HG03520 (cell line): ENCODE data around the gene PEX14.
A peak's percentile ranks its signal among the peaks of the same experiment; 100 is the strongest.
"Not testable (repeated sequence)": the region's sequence is repeated elsewhere in the genome, so short reads cannot be mapped to it uniquely, and the experiment has no call there.

Source experiments
- ATAC-seq: cut with Tn5 transposase; IDR thresholded peaks from one replicate; pipeline ENCODE4 v1.9.1; 2021; ENCODE audit warnings: mild to moderate bottlenecking, moderate library complexity; ENCODE audit not compliant: unreplicated experiment

Gene PEX14, protein sequence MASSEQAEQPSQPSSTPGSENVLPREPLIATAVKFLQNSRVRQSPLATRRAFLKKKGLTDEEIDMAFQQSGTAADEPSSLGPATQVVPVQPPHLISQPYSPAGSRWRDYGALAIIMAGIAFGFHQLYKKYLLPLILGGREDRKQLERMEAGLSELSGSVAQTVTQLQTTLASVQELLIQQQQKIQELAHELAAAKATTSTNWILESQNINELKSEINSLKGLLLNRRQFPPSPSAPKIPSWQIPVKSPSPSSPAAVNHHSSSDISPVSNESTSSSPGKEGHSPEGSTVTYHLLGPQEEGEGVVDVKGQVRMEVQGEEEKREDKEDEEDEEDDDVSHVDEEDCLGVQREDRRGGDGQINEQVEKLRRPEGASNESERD

DNA sequence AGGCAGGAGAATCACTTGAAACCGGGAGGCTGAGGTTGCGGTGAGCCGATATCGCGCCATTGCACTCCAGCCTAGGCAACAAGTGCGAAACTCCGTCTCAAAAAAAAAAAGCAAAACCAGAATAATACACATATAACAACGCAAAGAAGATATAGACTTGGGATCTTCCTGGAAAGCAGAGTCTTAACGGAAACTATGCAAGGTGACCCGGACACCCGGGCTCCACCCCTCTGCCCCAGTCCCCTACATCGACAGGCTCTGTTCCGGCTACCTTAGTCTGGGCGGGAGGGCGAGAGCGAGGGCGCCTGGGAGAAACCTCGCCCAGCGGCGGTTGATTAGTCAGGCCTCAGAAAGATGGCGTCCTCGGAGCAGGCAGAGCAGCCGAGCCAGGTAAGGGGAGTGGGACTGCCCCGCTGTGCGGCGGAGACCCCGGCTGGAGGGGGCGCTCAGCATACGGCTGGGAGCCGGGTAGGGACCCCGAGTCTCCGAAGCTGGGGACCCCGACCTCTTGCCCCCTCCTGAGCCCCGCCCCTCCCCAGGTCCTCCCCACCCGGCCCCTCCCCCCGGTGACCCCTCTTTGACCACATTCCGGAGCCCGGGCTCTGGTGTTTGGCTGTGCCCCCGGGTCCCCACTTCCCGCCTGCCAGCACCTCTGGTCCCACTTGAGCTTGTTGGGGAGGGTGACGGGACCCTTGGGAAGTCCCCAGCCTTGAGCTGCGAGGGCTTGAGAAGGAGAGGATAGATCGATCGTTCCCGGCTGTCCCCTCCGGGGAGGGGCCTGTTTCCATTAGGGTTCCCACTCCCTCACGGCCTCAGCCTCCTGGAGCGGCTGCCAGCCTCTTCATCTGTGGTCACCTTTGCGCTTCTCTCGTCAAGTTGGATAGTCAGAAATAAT is at the start of gene PEX14:
TSS of gene PEX14 (plus strand) at position 338 of the 895 bp plus-strand sequence. CDS start at position 355, 17 bp downstream.
- no peak for ATAC-seq

DNA sequence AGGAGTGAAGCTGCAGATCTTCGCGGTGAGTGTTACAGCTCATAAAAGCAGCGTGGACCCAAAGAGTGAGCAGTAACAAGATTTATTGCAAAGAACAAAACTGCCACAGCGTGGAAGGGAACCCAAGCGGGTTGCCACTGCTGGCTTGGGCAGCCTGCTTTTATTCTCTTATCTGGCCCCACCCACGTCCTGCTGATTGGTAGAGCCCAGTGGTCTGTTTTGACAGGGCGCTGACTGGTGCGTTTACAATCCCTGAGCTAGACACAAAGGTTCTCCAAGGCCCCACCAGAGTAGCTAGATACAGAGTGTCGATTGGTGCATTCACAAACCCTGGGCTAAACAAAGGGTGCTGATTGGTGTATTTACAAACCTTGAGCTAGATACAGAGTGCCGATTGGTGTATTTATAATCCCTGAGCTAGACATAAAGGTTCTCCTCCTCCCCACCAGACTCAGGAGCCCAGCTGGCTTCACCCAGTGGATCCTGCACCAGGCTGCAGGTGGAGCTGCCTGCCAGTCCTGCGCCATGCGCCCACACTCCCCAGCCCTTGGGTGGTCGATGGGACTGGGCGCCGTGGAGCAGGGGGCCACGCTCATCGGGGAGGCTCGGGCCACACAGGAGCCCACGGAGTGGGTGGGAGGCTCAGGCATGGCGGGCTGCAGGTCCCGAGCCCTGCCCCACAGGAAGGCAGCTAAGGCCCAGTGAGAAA is 48.8 kb upstream of the PEX14 start:
- not testable (repeated sequence) for ATAC-seq

DNA sequence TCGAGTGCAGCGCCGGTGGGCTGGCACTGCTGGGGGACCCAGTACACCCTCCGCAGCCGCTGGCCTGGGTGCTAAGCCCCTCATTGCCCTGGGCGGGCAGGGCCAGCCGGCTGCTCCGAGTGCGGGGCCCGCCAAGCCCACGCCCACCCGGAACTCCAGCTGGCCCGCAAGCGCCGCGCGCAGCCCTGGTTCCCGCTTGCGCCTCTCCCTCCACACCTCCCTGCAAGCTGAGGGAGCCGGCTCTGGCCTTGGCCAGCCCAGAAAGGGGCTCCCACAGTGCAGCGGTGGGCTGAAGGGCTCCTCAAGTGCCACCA is 48.3 kb upstream of the PEX14 start:
- not testable (repeated sequence) for ATAC-seq

DNA sequence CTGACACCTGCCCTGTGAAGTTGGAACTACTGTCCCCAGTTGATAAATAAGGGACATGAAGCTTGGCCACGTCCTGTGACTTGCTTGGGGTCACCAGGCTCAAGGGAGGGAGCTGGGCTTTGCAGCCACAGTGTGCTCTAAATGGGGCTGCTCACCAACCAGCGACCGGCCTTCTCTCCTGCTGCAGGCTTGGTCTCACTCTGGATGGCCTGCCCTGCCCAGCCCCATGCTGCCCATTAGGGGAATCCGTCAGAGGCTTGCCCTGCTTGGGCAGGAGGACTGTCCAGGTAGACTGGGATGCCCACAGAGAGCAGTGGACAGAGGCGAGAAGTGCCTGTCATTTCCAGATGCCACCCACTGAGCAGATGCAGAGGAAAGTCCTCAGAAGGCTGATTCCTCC is 45.8 kb upstream of the PEX14 start:
- no peak for ATAC-seq

DNA sequence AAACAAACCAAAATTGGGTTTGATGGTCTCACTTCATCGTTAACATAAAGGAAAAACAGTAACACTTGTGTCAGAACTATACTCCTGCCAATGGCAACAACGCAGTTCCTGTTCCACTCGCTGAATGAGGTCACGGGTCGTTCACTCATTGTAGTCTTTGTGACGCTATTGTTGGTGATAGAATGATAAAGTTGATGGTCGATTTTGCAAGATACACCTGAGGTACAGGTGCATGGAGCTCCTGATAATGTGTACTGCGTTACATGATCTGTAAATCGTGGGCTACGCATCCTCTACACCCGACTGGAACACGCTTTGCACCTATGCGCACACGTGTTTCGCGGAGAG is 44.9 kb upstream of the PEX14 start:
- no peak for ATAC-seq

DNA sequence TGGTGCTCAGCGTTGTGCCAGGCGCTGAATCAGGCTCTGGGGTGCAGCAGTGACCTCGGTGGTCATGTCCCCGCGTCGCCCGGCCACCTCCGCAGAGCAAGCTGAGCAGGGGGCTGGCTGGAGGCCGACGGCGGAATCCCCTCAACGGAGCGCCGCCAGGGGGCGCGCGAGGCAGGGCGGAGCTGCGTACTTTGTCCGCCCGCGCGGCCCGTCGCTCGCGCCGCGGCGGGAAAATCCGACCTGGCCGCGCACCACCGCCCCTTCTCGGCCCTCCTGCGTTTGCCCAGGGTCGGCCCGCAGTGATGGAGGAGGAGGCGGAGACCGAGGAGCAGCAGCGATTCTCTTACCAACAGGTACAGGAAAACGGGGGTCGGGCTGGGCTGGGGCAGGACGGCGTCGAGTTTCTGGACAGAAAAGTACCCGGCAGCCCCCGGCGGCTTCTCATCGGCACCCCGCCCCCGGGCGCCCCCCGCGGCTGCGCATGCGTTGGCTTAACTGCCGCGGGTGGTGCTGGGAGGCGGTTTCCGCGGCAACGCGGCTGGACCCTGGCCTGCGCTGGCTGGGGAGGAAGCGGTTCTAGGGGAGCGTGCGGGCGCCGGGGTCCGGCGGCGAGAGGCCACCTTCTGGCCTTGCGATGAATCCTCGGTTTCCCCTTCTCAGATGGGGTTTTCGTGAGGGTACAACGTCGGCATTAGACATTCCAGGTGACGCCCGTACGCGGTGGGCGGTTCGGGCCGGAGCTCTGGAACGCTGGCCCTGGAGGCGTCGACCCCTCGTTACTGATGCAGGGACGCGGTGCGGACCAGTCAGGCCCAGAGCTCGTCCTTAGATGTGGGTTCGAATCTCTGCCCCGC is 44.3 kb upstream of the PEX14 start, which contains the start of gene CENPS:
TSS of gene CENPS (plus strand) at position 218 of the 854 bp plus-strand sequence. CDS start at position 303, 85 bp downstream.
- ATAC-seq: peak; percentile 73

DNA sequence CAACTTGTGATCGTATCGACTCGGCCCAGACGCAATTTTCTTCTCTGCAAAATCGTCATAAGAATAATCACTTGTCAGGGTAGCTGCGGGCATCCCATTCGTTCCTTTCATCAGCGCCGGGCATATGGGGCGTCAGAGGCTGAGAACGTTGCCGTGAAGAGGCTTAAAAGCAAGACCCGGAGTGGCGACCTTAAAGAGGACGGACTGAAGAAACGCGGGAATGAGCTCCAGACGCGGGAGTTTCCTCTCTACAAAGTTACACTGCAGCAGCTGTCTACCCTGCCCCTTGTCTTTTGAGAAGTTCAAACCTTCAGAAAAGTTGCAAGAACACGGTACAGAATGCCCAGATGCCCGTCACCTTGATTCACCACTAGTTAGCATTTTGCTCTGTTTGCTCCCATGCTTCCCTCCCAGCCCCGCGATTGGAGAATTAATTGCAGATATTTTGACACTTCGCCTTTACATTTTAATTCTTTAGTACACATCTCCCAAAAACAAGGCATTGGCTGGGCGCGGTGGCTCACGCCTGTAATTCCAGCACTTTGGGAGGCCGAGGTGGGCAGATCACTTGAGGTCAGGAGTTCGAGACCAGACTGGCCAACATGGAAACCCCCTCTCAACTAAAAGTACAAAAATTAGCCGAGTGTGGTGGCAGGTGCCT is 43.5 kb upstream of the PEX14 start:
- ATAC-seq: no peak

DNA sequence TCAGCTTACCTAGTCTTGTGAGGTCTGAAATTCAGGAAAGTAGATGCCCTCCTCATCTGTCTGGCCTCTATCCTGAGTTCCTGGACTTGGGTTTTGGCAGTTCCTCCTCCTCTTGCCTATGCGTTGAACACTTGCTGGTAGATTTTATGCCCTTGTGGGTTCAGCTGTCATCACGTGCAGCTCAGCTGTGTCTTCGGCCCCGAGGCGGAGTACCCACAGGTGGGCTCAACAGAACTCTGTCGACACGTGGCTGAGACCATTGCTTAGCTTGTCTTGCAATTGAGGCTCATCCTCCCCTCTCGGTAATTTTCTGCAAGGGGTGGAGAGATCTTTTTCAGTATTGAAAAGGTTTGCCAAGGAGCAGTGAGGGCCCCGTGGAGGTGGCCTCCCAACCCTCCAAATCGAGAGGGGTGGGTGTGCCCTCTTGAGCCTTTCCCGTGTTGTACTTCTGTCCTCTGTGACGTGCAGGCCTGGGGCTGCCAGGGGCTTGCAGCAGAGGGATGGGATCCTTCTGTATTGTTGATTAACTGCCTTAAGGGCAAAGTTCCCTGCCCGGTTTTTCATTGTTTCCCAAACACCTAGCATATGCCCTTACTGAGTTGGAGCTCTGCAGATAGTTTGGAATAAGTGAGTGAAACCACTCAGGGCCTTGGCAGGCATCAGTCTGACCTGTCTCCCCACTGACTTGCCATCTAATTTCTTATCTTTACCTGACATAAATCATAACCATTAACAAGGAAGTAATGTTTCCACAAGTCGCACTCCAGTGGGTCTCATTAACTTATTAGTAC is 41.6 kb upstream of the PEX14 start:
- ATAC-seq: no peak

DNA sequence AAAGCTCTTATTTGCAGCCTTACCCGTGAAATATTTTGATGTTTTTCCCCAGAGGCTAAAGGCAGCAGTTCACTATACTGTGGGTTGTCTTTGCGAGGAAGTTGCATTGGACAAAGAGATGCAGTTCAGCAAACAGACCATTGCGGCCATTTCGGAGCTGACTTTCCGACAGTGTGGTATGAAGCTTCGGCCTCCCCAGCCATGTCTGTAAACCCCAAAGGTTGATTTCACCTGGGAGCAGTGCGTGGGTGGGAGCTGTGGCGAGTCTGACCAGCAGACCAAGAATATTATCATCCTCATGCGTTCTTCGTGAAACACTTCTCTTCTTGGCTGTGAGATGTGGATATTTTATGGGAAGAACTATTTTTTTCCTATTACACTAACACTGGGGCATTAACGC is 41.0 kb upstream of the PEX14 start:
- no peak for ATAC-seq

DNA sequence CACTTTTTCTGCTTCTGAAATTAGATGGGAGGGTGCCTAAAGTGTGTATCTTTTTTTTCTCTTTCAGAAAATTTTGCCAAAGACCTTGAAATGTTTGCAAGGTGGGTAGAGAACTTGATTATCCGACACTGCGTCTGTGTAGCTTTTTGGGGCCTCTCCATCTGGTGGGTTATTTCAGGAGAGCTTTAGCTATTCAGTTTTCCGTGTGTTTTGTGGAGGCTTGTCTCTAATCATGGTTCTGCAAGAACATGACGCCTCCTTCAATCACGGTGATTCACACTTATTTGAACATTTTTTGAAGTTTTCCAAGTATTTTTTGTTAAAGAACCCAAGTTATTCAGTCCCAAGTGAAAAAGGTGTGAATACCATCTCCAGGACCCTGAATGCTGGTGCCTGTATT is 40.2 kb upstream of the PEX14 start:
- no peak for ATAC-seq

DNA sequence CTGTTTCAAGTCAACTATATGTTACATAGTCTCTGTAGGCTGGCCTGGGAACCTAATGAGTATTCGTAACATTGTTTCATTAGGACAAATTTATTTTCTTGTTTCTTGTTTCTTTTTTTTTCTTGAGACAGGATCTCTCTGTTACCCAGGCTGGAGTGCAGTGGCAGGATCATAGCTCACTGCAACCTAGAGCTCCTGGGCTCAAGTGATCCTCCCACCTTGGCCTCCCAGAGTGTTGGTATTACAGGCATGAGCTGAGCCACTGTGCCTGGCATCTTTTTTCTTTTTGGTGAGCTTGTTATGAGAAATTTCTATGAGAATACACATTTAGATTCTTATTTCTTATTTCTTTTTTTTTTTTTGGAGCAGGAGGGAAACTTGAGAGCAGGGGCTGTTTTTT is 37.7 kb upstream of the PEX14 start:
- ATAC-seq: no peak

DNA sequence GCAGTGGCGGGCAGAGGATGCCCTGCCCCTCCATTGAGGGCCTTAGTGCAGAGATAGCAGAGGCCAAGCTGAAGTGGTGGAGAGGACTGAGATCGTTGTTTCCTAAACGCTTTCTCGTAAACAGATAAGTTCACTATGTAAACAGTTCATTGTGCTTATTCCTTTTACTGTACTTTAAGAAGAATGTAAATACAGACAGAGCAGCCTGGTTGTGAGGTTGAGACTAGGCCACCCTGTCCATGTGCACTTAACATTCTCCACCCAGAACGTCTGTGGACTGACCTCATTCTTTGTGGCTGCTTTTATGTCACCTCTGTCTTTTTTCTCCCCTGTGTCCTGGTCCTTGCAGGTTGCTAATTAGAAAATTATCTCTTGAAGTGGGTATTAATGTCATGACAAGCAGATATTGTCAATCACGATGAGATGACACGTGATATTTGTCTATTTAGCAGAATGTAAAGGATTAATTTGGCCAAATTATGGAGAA is 36.0 kb upstream of the PEX14 start:
- ATAC-seq: no peak

DNA sequence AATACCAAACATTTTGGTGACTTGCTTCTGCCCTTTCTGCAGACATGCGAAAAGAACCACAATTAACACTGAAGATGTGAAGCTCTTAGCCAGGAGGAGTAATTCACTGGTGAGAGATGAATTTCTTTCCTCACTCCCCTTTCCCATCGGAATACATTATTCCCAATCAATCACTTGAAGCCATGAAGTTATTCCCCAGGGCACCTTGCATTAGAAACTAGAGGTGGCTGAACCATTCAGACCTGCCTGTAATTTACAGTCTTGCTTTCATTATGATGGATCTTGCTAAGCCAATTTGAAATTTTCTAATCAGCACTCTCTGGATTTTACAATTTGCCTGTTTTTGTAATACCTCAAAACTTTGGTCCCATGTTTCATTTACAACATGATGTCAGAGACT is 34.4 kb upstream of the PEX14 start:
- ATAC-seq: no peak

DNA sequence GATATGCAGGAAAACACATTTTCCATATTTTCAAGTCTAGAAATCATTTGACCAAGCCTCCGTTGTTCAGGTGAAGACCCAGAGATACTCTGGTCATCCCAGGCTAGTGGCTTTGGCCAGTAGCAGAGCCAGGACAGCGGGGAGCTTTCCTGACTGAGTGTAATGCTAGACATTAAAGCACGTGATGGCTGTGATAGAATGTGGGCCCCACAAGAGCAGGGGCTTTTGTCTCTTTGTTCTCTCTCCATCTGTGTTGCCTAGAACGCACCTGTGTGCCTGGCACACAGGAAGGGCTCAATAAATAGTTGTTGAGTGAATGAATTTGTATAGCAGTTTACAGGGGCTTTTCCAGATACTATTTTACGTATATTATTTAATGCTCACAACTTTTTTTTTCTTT is 34.0 kb upstream of the PEX14 start:
- no peak for ATAC-seq

DNA sequence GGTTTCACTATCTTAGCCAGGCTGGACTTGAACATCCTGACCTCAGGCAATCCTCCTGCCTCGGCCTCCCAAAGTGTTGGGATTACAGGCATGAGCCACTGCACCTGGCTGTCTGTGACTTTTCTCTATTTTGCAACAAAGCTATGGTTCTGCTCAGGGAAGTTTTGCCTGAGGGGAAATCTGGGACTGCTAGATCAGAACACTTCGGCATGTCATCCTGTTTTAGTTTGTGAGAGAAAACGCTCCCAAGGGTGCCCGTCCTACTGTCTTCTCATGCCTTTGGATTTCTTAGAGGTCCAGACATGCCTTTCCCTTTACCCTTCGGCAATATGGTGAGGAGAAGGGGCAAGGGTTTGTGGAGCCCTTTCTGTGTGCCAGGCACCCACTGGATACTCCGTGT is 30.5 kb upstream of the PEX14 start:
- ATAC-seq: no peak

DNA sequence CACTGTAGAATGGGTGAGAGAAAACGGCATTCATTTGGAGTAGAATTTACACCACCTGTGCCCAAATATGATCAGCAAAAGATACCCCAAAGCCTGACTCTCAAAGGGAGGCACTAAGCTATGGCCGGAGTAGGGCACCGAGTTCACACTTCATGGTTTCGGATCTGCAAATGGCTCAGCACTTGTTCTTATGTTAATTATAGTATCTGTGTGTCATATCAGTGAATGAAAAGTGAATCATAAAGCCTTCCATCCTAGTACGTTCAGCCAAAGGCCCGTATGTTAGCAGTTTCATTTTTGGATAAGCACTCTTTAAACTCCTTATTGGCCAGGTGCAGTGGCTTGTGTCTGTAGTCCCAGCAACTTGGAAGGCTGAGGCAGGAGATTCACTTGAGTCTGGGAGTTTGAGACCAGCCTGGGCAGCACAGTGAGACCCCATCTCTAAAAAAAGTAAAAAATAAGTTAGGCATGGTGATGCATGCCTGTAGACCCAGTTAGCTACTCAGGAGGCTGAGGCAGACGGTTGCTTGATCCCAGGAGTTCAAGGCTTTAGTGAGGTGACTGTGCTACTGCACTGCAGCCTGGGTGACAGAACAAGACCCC is 29.9 kb upstream of the PEX14 start:
- ATAC-seq: no peak

DNA sequence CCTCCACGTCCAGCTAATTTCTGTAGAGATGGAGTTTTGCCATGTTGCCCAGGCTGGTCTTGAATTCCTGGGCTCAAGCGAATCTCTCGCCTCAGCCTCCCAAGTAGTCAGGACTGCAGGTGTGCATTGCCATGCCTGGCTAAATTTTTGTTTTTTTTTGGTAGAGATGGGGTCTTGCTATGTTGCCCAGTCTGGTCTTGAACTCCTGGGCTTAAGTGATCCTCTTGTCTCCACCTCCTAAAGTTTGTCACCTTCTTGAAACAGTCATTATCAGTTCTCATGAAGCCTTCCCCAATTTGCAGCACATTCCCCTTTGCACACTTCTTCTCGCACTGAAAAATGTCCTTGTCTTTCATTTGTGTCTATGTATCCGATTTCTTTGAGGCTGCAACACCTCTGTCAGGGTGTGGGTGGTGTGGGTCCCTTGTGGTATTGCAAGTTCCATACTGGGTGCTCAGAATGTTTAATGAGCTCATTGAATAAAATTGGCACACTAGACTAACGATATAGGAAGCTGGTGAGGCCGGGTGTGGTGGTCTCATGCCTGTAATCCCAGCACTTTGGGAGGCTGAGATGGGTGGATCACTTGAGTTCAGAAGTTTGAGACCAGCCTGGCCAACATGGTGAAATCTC is 27.8 kb upstream of the PEX14 start:
- no peak for ATAC-seq

DNA sequence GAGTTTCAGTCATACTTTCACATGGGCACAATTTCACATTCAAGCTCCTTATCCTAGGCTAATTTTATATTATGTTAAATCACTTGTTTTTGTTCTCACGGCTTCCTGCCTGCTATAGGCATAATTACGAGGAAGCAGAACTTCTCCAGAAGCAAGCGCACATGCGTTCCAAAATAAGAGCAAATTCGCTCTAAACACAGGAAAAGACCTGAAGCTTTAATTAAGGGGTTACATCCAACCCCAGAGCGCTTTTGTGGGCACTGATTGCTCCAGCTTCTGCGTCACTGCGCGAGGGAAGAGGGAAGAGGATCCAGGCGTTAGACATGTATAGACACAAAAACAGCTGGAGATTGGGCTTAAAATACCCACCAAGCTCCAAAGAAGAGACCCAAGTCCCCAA is 25.0 kb upstream of the PEX14 start, which contains the start of gene CORT:
TSS of gene CORT (plus strand) at position 281 of the 400 bp plus-strand sequence. CDS start 193 bp downstream, outside the sequence.
- no peak for ATAC-seq
